ENCODE measurements around the gene IRX5.

GRCh38 chr16:54883358-54883757, 47.3 kb upstream of the IRX5 start:
- no peak for TF ChIP-seq CTCF (IDR thresholded peaks at IDR 0.05; ENCODE audit: low read length)
- no peak for TF ChIP-seq EZH2 (IDR thresholded peaks at IDR 0.05; ENCODE audit: borderline replicate concordance, low read length)

Measured in OCI-LY1 (cell line).